ENCODE results near the gene LRRC63.
A peak's percentile ranks its signal among the peaks of the same experiment; 100 is the strongest.
"Not testable (repeated sequence)": the region's sequence is repeated elsewhere in the genome, so short reads cannot be mapped to it uniquely, and the experiment has no call there.

LRRC63 gene, protein sequence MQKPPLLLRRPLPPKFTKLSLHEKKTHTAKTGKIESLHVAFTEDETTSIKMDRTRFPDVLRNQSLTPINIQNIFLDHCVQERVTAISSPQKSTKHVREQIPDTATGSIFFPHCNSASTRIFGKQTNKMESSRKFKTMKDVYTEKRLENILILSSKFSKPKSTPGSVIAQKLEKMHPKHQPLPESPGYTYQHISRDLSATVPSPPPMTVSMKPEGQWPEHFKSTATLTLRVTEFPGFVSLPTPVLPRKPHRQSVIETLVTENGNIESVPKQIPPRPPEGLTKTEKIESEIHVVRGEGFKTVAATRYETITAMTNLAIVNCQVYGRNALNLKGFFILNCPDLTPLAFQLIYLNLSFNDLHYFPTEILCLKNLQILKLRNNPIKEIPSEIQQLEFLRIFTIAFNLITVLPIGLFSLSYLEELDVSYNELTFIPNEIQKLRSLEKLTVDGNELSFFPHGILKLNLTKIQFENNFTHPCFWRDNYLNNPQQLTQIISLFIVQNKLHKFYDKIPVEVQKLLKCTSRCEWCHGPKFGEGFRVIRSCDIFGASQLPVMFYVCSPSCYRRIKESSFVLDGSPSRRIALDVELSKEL

GRCh38 chr13:46211483-46212351, at the start of gene LRRC63:
LRRC63 (plus strand) TSS chr13:46211928; CDS start chr13:46213035, 1,107 bp downstream.
- H4K20me1 ChIP-seq (ENCODE audit: insufficient read depth, low read length) = no peaks in the 10 kb centered on the region
- ATAC-seq (ENCODE audit: insufficient read depth, low read depth) = peak; percentile 98
- peaks cover 37% of the 10 kb centered on the region for H3K4me1 ChIP-seq (ENCODE audit: insufficient read depth, low read length)
- H3K9me3 ChIP-seq (ENCODE audit: insufficient read depth, low read length, severe bottlenecking) = no peaks in the 10 kb centered on the region
- H3K27me3 ChIP-seq (ENCODE audit: insufficient read depth, low read length, poor library complexity) = no peaks in the 10 kb centered on the region
- peaks cover 32% of the 10 kb centered on the region for H3K79me2 ChIP-seq (ENCODE audit: insufficient read depth, low read length)
- peak within 1 kb of the TSS; percentile 92 for H3K27ac ChIP-seq (ENCODE audit: low read length)
- TF ChIP-seq EZH2 (IDR thresholded peaks at IDR 0.05; ENCODE audit: borderline replicate concordance, low read depth, low read length, severe bottlenecking) = no peak
- TF ChIP-seq, protein P1, sequence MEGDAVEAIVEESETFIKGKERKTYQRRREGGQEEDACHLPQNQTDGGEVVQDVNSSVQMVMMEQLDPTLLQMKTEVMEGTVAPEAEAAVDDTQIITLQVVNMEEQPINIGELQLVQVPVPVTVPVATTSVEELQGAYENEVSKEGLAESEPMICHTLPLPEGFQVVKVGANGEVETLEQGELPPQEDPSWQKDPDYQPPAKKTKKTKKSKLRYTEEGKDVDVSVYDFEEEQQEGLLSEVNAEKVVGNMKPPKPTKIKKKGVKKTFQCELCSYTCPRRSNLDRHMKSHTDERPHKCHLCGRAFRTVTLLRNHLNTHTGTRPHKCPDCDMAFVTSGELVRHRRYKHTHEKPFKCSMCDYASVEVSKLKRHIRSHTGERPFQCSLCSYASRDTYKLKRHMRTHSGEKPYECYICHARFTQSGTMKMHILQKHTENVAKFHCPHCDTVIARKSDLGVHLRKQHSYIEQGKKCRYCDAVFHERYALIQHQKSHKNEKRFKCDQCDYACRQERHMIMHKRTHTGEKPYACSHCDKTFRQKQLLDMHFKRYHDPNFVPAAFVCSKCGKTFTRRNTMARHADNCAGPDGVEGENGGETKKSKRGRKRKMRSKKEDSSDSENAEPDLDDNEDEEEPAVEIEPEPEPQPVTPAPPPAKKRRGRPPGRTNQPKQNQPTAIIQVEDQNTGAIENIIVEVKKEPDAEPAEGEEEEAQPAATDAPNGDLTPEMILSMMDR (IDR thresholded peaks at IDR 0.05; ENCODE audit: borderline replicate concordance, extremely low read depth, low read length, poor library complexity, severe bottlenecking) = no peak
- peak within 1 kb of the TSS; percentile 98 for H3K4me2 ChIP-seq (ENCODE audit: insufficient read depth, low read length)
- peak within 1 kb of the TSS; percentile 57 to 90 for H3K4me3 ChIP-seq (ENCODE audit: low read depth in 1 of 2, low read length in 2 of 2)
- peak; percentile 92 for DNase-seq
- no peaks in the 10 kb centered on the region for H3K36me3 ChIP-seq (ENCODE audit: insufficient read depth, low read length)
- H2AFZ ChIP-seq (ENCODE audit: low read depth, low read length) = peak within 1 kb of the TSS; percentile 98
- peak within 1 kb of the TSS; percentile 71 for H3K9ac ChIP-seq (ENCODE audit: low read depth, low read length)

DNA sequence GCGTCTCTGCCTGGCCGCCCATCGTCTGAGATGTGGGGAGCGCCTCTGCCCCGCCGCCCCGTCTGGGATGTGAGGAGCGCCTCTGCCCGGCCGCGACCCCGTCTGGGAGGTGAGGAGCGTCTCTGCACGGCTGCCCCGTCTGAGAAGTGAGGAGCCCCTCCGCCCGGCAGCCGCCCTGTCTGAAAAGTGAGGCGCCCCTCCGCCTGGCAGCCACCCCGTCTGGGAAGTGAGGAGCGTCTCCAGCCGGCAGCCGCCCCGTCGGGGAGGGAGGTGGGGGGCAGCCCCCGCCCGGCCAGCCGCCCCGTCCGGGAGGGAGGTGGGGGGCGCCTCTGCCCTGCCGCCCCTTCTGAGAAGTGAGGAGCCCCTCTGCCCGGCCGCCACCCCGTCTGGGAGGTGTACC, 49.0 kb upstream of the LRRC63 start:
- not testable (repeated sequence) for H3K4me2 ChIP-seq (ENCODE audit: insufficient read depth, low read length); H3K9ac ChIP-seq (ENCODE audit: low read depth, low read length); H3K4me3 ChIP-seq (ENCODE audit: low read depth in 1 of 2, low read length in 2 of 2); H3K27ac ChIP-seq (ENCODE audit: low read length); H3K27me3 ChIP-seq (ENCODE audit: insufficient read depth, low read length, poor library complexity); DNase-seq; H3K9me3 ChIP-seq (ENCODE audit: insufficient read depth, low read length, severe bottlenecking); ATAC-seq (ENCODE audit: insufficient read depth, low read depth); H2AFZ ChIP-seq (ENCODE audit: low read depth, low read length)
- H4K20me1 ChIP-seq (ENCODE audit: insufficient read depth, low read length) = peaks cover 56% of the 10 kb centered on the region
- H3K4me1 ChIP-seq (ENCODE audit: insufficient read depth, low read length) = peaks cover 36% of the 10 kb centered on the region
- peaks cover 97% of the 10 kb centered on the region for H3K79me2 ChIP-seq (ENCODE audit: insufficient read depth, low read length)
- peaks cover 53% of the 10 kb centered on the region for H3K36me3 ChIP-seq (ENCODE audit: insufficient read depth, low read length)

GRCh38 chr13:46164661-46165060, 47.1 kb upstream of the LRRC63 start:
- Histone ChIP-seq H4K20me1 (ENCODE audit: insufficient read depth, low read length) (peaks cover 63% of the 10 kb centered on the region), H3K36me3 (ENCODE audit: insufficient read depth, low read length) (peaks cover 53% of the 10 kb centered on the region), H3K79me2 (ENCODE audit: insufficient read depth, low read length) (peaks cover 97% of the 10 kb centered on the region), H3K27me3 (ENCODE audit: insufficient read depth, low read length, poor library complexity) (no peaks in the 10 kb centered on the region), H3K4me1 (ENCODE audit: insufficient read depth, low read length) (peaks cover 54% of the 10 kb centered on the region), H3K4me2 (ENCODE audit: insufficient read depth, low read length) (no peak overlapping the region), H3K9ac (ENCODE audit: low read depth, low read length) (no peak overlapping the region), H3K9me3 (ENCODE audit: insufficient read depth, low read length, severe bottlenecking) (peaks cover 3% of the 10 kb centered on the region), H2AFZ (ENCODE audit: low read depth, low read length) (no peak overlapping the region), H3K4me3 (ENCODE audit: low read depth in 1 of 2, low read length in 2 of 2) (no peak overlapping the region), H3K27ac (ENCODE audit: low read length) (no peak overlapping the region)
- no peak for ATAC-seq (ENCODE audit: insufficient read depth, low read depth)
- no peak for DNase-seq
- TF ChIP-seq, protein P1 (IDR thresholded peaks at IDR 0.05; ENCODE audit: borderline replicate concordance, extremely low read depth, low read length, poor library complexity, severe bottlenecking) = no peak
- no peak for TF ChIP-seq EZH2 (IDR thresholded peaks at IDR 0.05; ENCODE audit: borderline replicate concordance, low read depth, low read length, severe bottlenecking)
